T-helper 22 cell (primary cell): ENCODE results near the gene SIAH2.

Experiments used
- DNase-seq: peaks from one replicate; pipeline ENCODE4 v3.0.0-alpha.2; 2020; ENCODE audit warnings: low read depth

SIAH2 gene

DNA sequence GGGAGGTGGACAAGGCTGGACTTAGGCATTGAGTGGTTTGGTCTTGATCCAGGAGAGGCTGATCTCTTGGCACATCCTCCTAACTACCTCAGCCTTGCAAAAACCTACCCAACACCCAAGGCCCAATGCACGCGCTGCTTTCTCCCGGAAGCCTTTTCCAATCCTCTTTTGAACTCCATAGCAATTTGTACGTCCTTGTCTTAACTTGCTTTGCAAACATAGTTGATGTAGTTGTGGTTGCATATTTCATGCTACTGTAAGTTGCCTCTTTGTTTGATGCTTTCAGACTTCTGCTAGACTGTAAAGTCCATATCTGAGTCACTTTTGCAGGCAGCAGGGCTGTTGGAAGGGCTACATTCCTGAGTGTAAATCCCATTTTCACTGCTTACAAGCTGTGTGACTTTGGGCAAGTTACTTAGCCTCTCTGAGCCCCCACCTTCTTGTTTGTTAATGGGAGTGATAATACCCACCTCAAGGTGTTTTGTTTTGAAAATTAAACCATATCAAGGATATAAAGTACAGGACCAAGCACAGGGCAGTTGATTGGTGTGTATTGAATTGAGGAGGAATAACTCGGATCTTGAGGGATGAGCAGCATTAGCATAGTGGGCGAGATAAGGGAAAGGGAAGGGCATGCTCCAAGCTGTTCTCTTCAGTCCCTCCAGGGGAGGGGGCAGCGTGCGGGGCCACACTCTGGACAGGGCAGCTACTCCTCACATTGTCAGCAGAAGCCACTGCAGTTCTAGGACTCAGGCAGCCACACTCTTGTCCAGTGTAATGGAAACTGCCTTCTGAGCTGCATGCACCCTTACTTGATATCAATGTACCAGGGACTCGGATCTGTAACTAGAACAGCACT, 28.8 kb downstream of the SIAH2 start:
- no peak for DNase-seq

DNA sequence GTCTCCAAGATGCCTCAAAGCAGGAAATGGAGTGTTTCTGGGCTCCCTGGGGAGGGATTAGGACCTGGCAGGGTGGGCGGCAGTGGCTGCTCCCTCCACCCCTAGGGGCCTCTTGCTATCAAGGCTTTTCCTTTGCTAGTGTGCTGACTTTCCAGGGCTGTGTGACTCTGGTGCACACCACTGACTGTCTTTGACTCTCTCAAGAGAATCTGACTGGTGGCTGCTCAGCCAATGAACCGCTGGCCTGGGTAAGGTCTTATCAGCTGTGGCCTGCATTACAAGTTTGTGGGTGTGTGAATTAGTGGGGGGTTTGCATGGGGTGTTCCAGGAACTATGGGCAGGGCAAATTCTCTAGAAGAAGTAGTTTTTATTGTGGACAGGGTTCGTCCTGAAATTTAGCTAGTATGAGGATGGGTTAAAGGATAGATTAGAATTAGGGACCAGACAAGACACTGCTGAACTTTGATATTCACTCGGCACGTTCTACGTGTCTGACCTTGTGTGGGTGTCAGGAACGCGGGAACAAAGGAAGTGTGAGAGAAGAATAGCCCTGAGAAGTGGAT, 29.5 kb downstream of the SIAH2 start:
- no peak for DNase-seq

DNA sequence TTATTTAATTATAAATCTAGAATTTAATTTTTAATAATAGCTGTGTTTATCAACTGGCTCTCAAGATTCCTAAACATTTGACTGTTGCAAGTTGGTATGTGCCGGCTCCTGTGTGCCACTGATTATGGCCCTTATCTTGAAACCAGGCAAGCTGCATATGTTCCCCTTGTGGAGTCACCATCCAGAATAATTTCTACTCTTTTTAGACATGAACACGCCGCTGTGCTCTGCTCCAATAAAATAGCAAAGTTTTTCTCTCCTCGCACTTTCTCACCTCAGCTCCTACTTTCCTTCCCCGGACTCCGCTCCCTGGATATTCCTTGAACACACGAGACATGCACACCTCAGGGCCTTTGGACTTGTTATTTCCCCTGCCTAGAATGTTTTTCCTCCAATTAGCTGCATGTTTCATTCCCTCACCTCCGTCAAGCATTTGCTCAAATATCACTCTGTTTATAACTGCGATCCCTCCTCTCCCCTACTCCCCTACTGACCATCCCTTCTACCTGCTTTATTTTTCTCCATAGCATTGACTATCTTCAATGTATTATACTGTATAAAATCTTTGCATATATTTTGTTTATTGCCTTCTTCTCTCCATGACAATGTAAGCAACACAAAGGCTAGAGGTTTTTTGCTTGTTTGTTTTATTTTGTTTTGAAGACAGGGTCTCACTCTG, 33.1 kb downstream of the SIAH2 start:
- DNase-seq: no peak

GRCh38 chr3:150727653-150728502, 35.1 kb downstream of the SIAH2 start:
- no peak for DNase-seq

- no peak for DNase-seq
These were observed 37.4 kb downstream of the SIAH2 start for GRCh38 chr3:150725548-150725947.

GRCh38 chr3:150723946-150724345, 39.0 kb downstream of the SIAH2 start:
- DNase-seq: no peak

GRCh38 chr3:150722267-150722666, 40.7 kb downstream of the SIAH2 start:
- no peak for DNase-seq

- DNase-seq: no peak
These were observed 41.5 kb downstream of the SIAH2 start for GRCh38 chr3:150721285-150722130.

- DNase-seq: no peak
These were observed 42.5 kb downstream of the SIAH2 start for GRCh38 chr3:150720444-150720843.

GRCh38 chr3:150710097-150710496, 52.9 kb downstream of the SIAH2 start:
- DNase-seq: no peak

DNA sequence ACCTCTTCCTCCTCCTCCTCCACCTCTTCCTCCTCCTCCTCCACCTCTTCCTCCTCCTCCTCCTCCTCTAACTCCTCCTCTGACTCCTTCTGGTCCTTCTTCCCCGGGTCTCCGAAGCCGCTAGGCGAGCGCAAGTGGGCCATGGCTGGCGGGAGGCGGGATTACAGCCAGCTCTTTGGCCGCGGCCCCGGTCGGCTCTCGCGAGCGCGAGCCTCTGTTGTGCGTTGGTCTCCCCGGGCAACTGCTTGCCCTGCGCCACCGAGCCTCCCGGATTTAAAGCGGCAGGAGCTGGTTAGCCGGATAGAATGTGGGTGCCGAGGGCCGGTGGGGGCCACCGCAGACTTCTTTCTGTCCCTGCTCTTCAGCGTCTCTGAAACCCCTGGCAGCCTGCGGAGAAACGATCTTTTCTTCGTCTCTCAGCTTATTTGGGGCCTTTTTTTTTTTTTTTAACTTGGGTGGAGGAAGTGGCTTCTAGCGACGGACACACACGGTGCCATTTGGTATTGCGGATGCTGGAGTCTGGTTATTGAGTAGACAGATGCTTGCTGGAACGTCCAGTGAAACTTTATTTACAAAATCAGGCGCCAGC, 59.1 kb downstream of the SIAH2 start, which contains the start of gene ERICH6:
ERICH6 (minus strand) TSS at position 165 of the 589 bp plus-strand sequence; CDS start at position 143, 22 bp downstream.
- DNase-seq: peak; percentile 51

DNA sequence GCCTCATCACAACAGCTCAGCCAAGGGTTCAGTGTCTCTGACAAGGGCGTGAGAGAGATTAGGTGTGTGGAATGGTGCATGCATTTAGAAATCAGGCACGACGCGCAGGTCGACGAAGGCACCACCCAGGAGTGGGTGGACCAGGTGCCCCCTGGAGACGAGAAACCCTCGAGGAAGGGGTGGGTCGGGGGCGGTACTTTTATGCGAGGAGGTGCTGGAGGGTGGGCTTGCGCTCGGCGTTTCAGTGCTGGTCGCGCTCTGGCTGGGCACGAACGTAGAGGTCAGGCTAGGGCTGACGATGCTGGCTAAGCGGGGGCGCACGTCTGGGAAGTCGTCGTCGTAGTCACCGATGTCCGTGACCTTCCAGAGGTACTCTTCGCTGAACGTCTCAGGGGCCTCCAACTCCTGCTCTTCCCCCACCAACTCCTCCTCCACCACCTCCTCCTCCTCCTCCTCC, 59.6 kb downstream of the SIAH2 start:
- DNase-seq: peak; percentile 26

GRCh38 chr3:150699068-150699639, 63.8 kb downstream of the SIAH2 start:
- DNase-seq: no peak

DNA sequence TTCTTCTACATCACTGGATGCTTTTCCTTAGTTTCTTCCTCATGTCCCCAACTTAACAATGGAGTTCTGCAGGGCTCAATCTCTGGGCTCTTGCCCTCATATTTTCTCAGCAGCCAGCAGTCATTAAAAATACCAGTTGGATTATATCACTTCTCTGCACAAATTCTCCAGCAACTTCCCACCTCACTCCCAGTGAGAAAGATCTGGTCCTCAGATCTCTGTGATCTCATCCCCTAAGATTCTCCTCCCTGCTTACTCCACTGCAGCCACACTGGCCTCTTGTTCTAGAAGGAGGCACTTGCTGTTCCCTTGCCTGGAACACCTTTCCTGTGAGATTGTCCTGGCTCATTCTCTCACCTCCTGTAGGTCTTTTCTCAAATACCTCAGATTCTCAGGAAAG, 65.3 kb downstream of the SIAH2 start:
- DNase-seq: no peak

GRCh38 chr3:150691414-150692040, 71.4 kb downstream of the SIAH2 start:
- DNase-seq: no peak
